HepG2 (cell line): Measurements from ENCODE around the gene TMEM143. TPM values are rescaled to one million over a fixed set of nuclear protein-coding genes. Genes with fewer than 3 reads are reported as not detected.

ENCODE experiments used
- ATAC-seq: fragments of 200-7000 bp; cut with Tn5 transposase; 3 replicates; pipeline ENCODE4 v1.9.1; 2020; ENCODE audit warnings: mild to moderate bottlenecking, moderate library complexity
- BruUV-seq: library from RNA; stranded (reverse); fragments of 400-500 nt; replicated peaks from 2 replicates; lab custom pipeline; 2021; lab: Mats Ljungman, UMichigan
- CTCF ChIA-PET: fragments of 300-600 bp; formaldehyde crosslinking; extraction: SDS; loops from one replicate; lab custom pipeline; 2021; ENCODE audit warnings: low total read pairs, inconsistent platforms, low intra/inter-chr PET ratio; lab: Yijun Ruan, JAX
- POLR2A ChIA-PET: fragments of 350-600 bp; sonication (Branson Sonifier 250); formaldehyde crosslinking; loops from one replicate; lab custom pipeline; 2020; ENCODE audit warnings: antibody characterized with exemption, inconsistent platforms; lab: Yijun Ruan, JAX
- DNase-seq: peaks from one replicate; pipeline ENCODE4 v3.0.0-alpha.2; 2015; ENCODE audit warnings: low spot score
- FAIRE-seq: peaks from 3 replicates; lab custom pipeline; 2011; peaks lifted over from hg19 to GRCh38; lab: Jason Lieb, UNC
- H2AFZ ChIP-seq: one replicate; pipeline ENCODE4 v1.6.1; 2011; ENCODE audit warnings: low read length, inconsistent platforms
- H3K27ac ChIP-seq: fragments of 300-600 bp; 3 replicates; pipeline ENCODE4 v1.8.0; 2011; ENCODE audit warnings: mixed run types, mild to moderate bottlenecking, mixed read lengths, low read length, inconsistent platforms; ENCODE audit not compliant: insufficient read depth; ENCODE audit errors: extremely low read length
- H3K27me3 ChIP-seq, 2 experiments: fragments of 200-600 bp in 1 of 2; 2 replicates in 1 of 2; 3 replicates in 1 of 2; pipeline versions ENCODE4 v1.6.0 to v1.8.0; 2011; ENCODE audit warnings: low read length in 2 of 2, mild to moderate bottlenecking in 2 of 2, moderate library complexity in 2 of 2, inconsistent platforms in 1 of 2; ENCODE audit not compliant: insufficient read depth in 2 of 2, control insufficient read depth in 1 of 2
- H3K36me3 ChIP-seq, 2 experiments: fragments of 200-600 bp in 1 of 2; replicated peaks in 1 of 2; 2 replicates in 1 of 2; 3 replicates in 1 of 2; pipeline versions ENCODE4 v1.5.1 to v1.8.0; 2011; ENCODE audit warnings: low read length in 2 of 2, inconsistent platforms in 1 of 2; ENCODE audit not compliant: insufficient read depth in 2 of 2, control insufficient read depth in 1 of 2
- H3K4me1 ChIP-seq: 2 replicates; pipeline ENCODE4 v1.5.1; 2012; ENCODE audit warnings: low read length, inconsistent platforms; ENCODE audit not compliant: insufficient read depth
- H3K4me2 ChIP-seq: 2 replicates; pipeline ENCODE4 v1.6.0; 2011; ENCODE audit warnings: low read depth, low read length, inconsistent platforms
- H3K4me3 ChIP-seq, 3 experiments: fragments of 200-600 bp in 1 of 3; sonication (generic), shearing (Covaris generic) in 1 of 3; replicated peaks in 1 of 3; 2 replicates each; pipeline ENCODE4 v1.5.1; 2011 to 2016; ENCODE audit warnings: low read length in 3 of 3, inconsistent platforms in 2 of 3, low read depth in 2 of 3, mild to moderate bottlenecking in 2 of 3, control low read depth in 1 of 3, mixed read lengths in 1 of 3; ENCODE audit not compliant: insufficient read depth in 1 of 3
- H3K79me2 ChIP-seq: one replicate; pipeline ENCODE4 v1.6.1; 2011; ENCODE audit warnings: low read length, inconsistent platforms; ENCODE audit not compliant: insufficient read depth
- H3K9ac ChIP-seq: 2 replicates; pipeline ENCODE4 v1.6.0; 2011; ENCODE audit warnings: mild to moderate bottlenecking, low read depth, low read length, inconsistent platforms; ENCODE audit not compliant: insufficient read depth
- H3K9me3 ChIP-seq: 2 replicates; pipeline ENCODE4 v1.5.1; 2012; ENCODE audit warnings: mild to moderate bottlenecking, low read length
- H4K20me1 ChIP-seq: 2 replicates; pipeline ENCODE4 v1.6.0; 2011; ENCODE audit warnings: inconsistent platforms, mild to moderate bottlenecking, low read length, moderate library complexity; ENCODE audit not compliant: insufficient read depth
- MAFK ChIP-seq, 2 experiments: IDR thresholded peaks in 1 of 2; conservative IDR thresholded peaks in 1 of 2; 2 replicates each; pipeline ENCODE4 v1.6.1; 2011; ENCODE audit warnings: improper control_type of control experiment in 2 of 2, low read length in 2 of 2
- MAX ChIP-seq: IDR thresholded peaks from 2 replicates; pipeline ENCODE4 v1.6.1; 2012; ENCODE audit warnings: inconsistent platforms
- MAZ ChIP-seq, 2 experiments: sonication (generic) in 1 of 2; formaldehyde crosslinking in 1 of 2; IDR thresholded peaks; 2 replicates each; pipeline versions ENCODE4 v1.5.0 to v1.6.1; 2012 to 2020; ENCODE audit warnings: low read depth in 2 of 2, mild to moderate bottlenecking in 2 of 2, borderline replicate concordance in 1 of 2, improper control_type of control experiment in 1 of 2, low read length in 1 of 2, missing genetic modification reagents in 1 of 2, moderate library complexity in 1 of 2
- TCF7 ChIP-seq: sonication (generic); IDR thresholded peaks from 2 replicates; pipeline ENCODE4 v1.6.1; 2016; ENCODE audit warnings: antibody characterized with exemption, low read depth
- TEAD3 ChIP-seq: optimal IDR thresholded peaks from 2 replicates; pipeline ENCODE3; 2016; ENCODE audit warnings: borderline replicate concordance
- ZKSCAN1 ChIP-seq: fragments of 150-350 bp; IDR thresholded peaks from 2 replicates; pipeline ENCODE4 v1.6.1; 2014; ENCODE audit warnings: low read length
- ZNF432 ChIP-seq: sonication (generic); formaldehyde crosslinking; IDR thresholded peaks from 2 replicates; pipeline ENCODE4 v1.5.0; 2020; ENCODE audit warnings: missing genetic modification reagents, mild to moderate bottlenecking, borderline replicate concordance
- ZSCAN30 ChIP-seq: sonication (generic); formaldehyde crosslinking; IDR thresholded peaks from 2 replicates; pipeline ENCODE4 v1.5.0; 2020; ENCODE audit warnings: mild to moderate bottlenecking, missing genetic modification reagents
- WGBS: methylation state at CpG from one replicate; pipeline ENCODE4 v1.1.6; 2017; ENCODE audit warnings: low lambda C conversion rate; 5-methylcytosine and 5-hydroxymethylcytosine counted together
- in situ Hi-C: cut with HindIII; loops from 2 replicates; pipeline ENCODE4 v1.10.0; 2017; ENCODE audit warnings: low pct_unique_long_range_greater_than_20kb; ENCODE audit not compliant: extremely low pct_ligation_motif_present
- intact Hi-C: fragments of 100-400 bp; cut with micrococcal nuclease; formaldehyde crosslinking; loops from one replicate; pipeline ENCODE4 v1.10.0; 2022; ENCODE audit not compliant: unreplicated experiment
- polyA plus RNA-seq, 8 experiments: library from polyadenylated mRNA; depleted of rRNA in 3 of 8; stranded (reverse) in 7 of 8; unstranded in 1 of 8; fragments of >200 nt; fragmentation: Illumina TruSeq in 4 of 8; extraction: Trizol in 4 of 8; gene quantifications; 2 replicates each; pipeline versions ENCODE4 v1.2.1 to v1.2.3, GENCODE V29; 2011 to 2016; ENCODE audit warnings: low read depth in 4 of 8, missing spikeins in 1 of 8, mixed read lengths in 1 of 8; ENCODE audit not compliant: insufficient read depth in 1 of 8
- total RNA-seq, 5 experiments: library from RNA; depleted of rRNA; stranded (reverse); fragments of >200 nt; fragmentation: Illumina TruSeq; extraction: Trizol; gene quantifications; 2 replicates each; pipeline ENCODE4 v1.2.3, GENCODE V29; 2016; ENCODE audit warnings: low read depth in 1 of 5

The TMEM143 gene
- total and polyA plus RNA-seq, 2 of the 13 experiments (the other 11 are each of a cell fraction or from before 2014, with no cell fraction given), result 7.7 to 11.3 TPM

- no peak for TF ChIP-seq MAFK (conservative IDR thresholded peaks at IDR 0.05 in 1 of 2, IDR thresholded peaks at IDR 0.05 in 1 of 2; ENCODE audit: low read length in 2 of 2)
- no peak for TF ChIP-seq ZSCAN30 (CRISPR knock-in tag)
- TF ChIP-seq ZNF432 (CRISPR knock-in tag), result no peak
- TF ChIP-seq MAZ (IDR thresholded peaks at IDR 0.05; ENCODE audit: borderline replicate concordance, low read depth, low read length), result no peak
- TF ChIP-seq MAZ (CRISPR knock-in tag; IDR thresholded peaks at IDR 0.05; ENCODE audit: low read depth), result no peak
- no peak for TF ChIP-seq TEAD3
- TF ChIP-seq MAX, result no peak
- TF ChIP-seq, all 625 proteins: peak for 0
Measured at GRCh38 chr19:48290401-48290770, 73.4 kb downstream of the TMEM143 start (continued).

GRCh38 chr19:48287748-48288147 is 76.0 kb downstream of the TMEM143 start:
- Histone ChIP-seq H3K36me3 (peaks cover 6 to 28% of the 10 kb centered on the region in 2 experiments; a peak in 4 of 5 replicates), H3K9ac (no peak overlapping the region), H3K27me3 (no peaks in the 10 kb centered on the region), H3K79me2 (no peaks in the 10 kb centered on the region), H3K4me1 (peaks cover 5% of the 10 kb centered on the region; the same call in 1 of the 2 replicates), H2AFZ (no peak overlapping the region), H3K9me3 (peaks cover 7% of the 10 kb centered on the region), H3K27ac (no peak overlapping the region), H3K4me2 (no peak overlapping the region), H3K4me3 (no peak overlapping the region), H4K20me1 (no peaks in the 10 kb centered on the region)
- BruUV-seq, result no TSS peak
- intact Hi-C loops (no loop called here), in situ Hi-C loops (no loop called here)
- 90% methylated on average over 3 of the region's 3 CpGs for WGBS
- ChIA-PET CTCF (no interaction called here), POLR2A (no interaction called here)
- DNase-seq (no peak), FAIRE-seq (no peak), ATAC-seq (no peak)
- TF ChIP-seq TCF7 (no peak), ZKSCAN1 (peak; percentile 62)
